HepG2 (cell line): ENCODE results near the gene FGFR3. TPM values are rescaled to one million over a fixed set of nuclear protein-coding genes. Genes with fewer than 3 reads are reported as not detected.
A peak's percentile ranks its signal among the peaks of the same experiment; 100 is the strongest.

Experiments
- CREM ChIP-seq, 2 experiments: sonication (generic) in 1 of 2; formaldehyde crosslinking in 1 of 2; IDR thresholded peaks; 2 replicates each; pipeline versions ENCODE4 v1.4.0 to v1.6.1; 2016 to 2020; ENCODE audit warnings: antibody characterized with exemption in 1 of 2, mild to moderate bottlenecking in 1 of 2, missing genetic modification reagents in 1 of 2
- MZF1 ChIP-seq: sonication (generic); formaldehyde crosslinking; IDR thresholded peaks from 2 replicates; pipeline ENCODE4 v1.8.1; 2023; ENCODE audit warnings: mild to moderate bottlenecking, missing genetic modification reagents, borderline replicate concordance
- ZNF75D ChIP-seq: sonication (generic); formaldehyde crosslinking; IDR thresholded peaks from 2 replicates; pipeline ENCODE4 v1.8.1; 2023; ENCODE audit warnings: missing genetic modification reagents, mild to moderate bottlenecking, borderline replicate concordance
- polyA plus RNA-seq, 8 experiments: library from polyadenylated mRNA; depleted of rRNA in 3 of 8; stranded (reverse) in 7 of 8; unstranded in 1 of 8; fragments of >200 nt; fragmentation: Illumina TruSeq in 4 of 8; extraction: Trizol in 4 of 8; gene quantifications; 2 replicates each; pipeline versions ENCODE4 v1.2.1 to v1.2.3, GENCODE V29; 2011 to 2016; ENCODE audit warnings: low read depth in 4 of 8, missing spikeins in 1 of 8, mixed read lengths in 1 of 8; ENCODE audit not compliant: insufficient read depth in 1 of 8
- total RNA-seq, 5 experiments: library from RNA; depleted of rRNA; stranded (reverse); fragments of >200 nt; fragmentation: Illumina TruSeq; extraction: Trizol; gene quantifications; 2 replicates each; pipeline ENCODE4 v1.2.3, GENCODE V29; 2016; ENCODE audit warnings: low read depth in 1 of 5
- TF ChIP-seq, protein P1 (sequence below): sonication (generic); formaldehyde crosslinking; IDR thresholded peaks from 2 replicates; pipeline ENCODE4 v1.8.0; 2022; ENCODE audit warnings: missing genetic modification reagents, mild to moderate bottlenecking, moderate library complexity, borderline replicate concordance
- TF ChIP-seq, protein P2 (sequence below): sonication (generic); formaldehyde crosslinking; IDR thresholded peaks from 2 replicates; pipeline ENCODE4 v1.4.0; 2020; ENCODE audit warnings: missing genetic modification reagents; ENCODE audit errors: not compliant biosample characterization
- TF ChIP-seq, protein P3 (sequence below), 2 experiments: sonication (generic) in 1 of 2; formaldehyde crosslinking in 1 of 2; IDR thresholded peaks; 2 replicates each; pipeline versions ENCODE4 v1.6.1 to v1.9.0; 2014 to 2022; ENCODE audit warnings: antibody characterized with exemption in 1 of 2, borderline replicate concordance in 1 of 2, inconsistent platforms in 1 of 2, low read depth in 1 of 2, missing genetic modification reagents in 1 of 2
- TF ChIP-seq, protein P4 (sequence below): sonication (generic); formaldehyde crosslinking; IDR thresholded peaks from 2 replicates; pipeline ENCODE4 v1.5.0; 2020; ENCODE audit warnings: mild to moderate bottlenecking, low read depth, missing genetic modification reagents, borderline replicate concordance

The FGFR3 gene
- total and polyA plus RNA-seq, 2 of the 13 experiments (the other 11 are each of a cell fraction or from before 2014, with no cell fraction given): 103 to 109 TPM

DNA sequence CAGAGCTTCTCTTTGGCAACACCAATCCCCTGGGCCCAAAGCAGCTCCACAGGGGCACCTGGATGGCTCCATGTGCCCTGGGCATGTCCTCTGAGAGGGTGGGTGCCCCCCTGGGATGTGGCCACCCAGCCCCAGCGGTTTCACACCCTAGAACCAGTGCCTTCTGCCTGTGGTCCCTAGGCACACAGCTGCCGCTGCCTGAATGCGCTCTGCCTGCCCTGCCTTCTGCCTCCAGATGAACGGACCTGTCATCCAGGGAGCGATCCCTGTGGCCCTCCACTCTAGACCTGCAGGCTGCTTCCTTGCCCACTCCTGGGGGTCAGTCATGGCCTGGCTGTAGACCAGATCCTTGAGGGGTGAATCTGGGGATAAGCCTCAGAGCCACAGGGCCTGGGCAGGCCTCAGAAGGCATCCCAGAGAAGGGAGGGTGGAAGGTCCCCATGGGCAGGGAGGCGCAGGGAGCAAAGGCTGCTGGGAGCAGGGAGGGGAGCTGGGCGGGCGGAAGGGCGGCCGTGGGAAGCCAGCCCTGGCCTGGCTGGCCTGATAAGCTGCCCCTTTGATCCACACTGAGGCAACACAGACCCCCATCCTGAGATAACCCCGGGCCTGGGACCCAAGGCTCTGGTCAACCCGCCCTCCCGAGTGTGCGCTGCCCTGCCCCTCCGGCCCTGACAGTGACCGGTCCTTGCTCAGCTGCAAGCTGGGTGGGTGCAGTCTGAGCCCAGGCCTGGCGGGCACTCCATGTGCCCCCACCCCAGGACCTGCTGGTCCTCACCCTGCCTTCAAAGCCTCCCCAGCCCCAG, 8.1 kb upstream of the FGFR3 start (continued):
- TF ChIP-seq CREM (IDR thresholded peaks at IDR 0.05) (peak; percentile 51; the same call in 1 of the 2 replicates), CREM (CRISPR knock-in tag; IDR thresholded peaks at IDR 0.05) (no peak), ZNF75D (CRISPR knock-in tag) (no peak), MZF1 (CRISPR knock-in tag) (no peak)
- TF ChIP-seq, protein P1, sequence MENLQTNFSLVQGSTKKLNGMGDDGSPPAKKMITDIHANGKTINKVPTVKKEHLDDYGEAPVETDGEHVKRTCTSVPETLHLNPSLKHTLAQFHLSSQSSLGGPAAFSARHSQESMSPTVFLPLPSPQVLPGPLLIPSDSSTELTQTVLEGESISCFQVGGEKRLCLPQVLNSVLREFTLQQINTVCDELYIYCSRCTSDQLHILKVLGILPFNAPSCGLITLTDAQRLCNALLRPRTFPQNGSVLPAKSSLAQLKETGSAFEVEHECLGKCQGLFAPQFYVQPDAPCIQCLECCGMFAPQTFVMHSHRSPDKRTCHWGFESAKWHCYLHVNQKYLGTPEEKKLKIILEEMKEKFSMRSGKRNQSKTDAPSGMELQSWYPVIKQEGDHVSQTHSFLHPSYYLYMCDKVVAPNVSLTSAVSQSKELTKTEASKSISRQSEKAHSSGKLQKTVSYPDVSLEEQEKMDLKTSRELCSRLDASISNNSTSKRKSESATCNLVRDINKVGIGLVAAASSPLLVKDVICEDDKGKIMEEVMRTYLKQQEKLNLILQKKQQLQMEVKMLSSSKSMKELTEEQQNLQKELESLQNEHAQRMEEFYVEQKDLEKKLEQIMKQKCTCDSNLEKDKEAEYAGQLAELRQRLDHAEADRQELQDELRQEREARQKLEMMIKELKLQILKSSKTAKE (CRISPR knock-in tag): no peak
- TF ChIP-seq, protein P2, sequence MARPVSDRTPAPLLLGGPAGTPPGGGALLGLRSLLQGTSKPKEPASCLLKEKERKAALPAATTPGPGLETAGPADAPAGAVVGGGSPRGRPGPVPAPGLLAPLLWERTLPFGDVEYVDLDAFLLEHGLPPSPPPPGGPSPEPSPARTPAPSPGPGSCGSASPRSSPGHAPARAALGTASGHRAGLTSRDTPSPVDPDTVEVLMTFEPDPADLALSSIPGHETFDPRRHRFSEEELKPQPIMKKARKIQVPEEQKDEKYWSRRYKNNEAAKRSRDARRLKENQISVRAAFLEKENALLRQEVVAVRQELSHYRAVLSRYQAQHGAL (CRISPR knock-in tag): no peak
- TF ChIP-seq, protein P3, sequence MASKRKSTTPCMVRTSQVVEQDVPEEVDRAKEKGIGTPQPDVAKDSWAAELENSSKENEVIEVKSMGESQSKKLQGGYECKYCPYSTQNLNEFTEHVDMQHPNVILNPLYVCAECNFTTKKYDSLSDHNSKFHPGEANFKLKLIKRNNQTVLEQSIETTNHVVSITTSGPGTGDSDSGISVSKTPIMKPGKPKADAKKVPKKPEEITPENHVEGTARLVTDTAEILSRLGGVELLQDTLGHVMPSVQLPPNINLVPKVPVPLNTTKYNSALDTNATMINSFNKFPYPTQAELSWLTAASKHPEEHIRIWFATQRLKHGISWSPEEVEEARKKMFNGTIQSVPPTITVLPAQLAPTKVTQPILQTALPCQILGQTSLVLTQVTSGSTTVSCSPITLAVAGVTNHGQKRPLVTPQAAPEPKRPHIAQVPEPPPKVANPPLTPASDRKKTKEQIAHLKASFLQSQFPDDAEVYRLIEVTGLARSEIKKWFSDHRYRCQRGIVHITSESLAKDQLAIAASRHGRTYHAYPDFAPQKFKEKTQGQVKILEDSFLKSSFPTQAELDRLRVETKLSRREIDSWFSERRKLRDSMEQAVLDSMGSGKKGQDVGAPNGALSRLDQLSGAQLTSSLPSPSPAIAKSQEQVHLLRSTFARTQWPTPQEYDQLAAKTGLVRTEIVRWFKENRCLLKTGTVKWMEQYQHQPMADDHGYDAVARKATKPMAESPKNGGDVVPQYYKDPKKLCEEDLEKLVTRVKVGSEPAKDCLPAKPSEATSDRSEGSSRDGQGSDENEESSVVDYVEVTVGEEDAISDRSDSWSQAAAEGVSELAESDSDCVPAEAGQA (IDR thresholded peaks at IDR 0.05; ENCODE audit: low read depth): no peak
- TF ChIP-seq, protein P3 (CRISPR knock-in tag; IDR thresholded peaks at IDR 0.05; ENCODE audit: borderline replicate concordance): no peak
- TF ChIP-seq, protein P4, sequence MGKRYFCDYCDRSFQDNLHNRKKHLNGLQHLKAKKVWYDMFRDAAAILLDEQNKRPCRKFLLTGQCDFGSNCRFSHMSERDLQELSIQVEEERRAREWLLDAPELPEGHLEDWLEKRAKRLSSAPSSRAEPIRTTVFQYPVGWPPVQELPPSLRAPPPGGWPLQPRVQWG (CRISPR knock-in tag): no peak
